ENCODE data around the gene SMPDL3B. TPM values are rescaled to one million over a fixed set of nuclear protein-coding genes. Genes with fewer than 3 reads are reported as not detected.

SMPDL3B gene, protein sequence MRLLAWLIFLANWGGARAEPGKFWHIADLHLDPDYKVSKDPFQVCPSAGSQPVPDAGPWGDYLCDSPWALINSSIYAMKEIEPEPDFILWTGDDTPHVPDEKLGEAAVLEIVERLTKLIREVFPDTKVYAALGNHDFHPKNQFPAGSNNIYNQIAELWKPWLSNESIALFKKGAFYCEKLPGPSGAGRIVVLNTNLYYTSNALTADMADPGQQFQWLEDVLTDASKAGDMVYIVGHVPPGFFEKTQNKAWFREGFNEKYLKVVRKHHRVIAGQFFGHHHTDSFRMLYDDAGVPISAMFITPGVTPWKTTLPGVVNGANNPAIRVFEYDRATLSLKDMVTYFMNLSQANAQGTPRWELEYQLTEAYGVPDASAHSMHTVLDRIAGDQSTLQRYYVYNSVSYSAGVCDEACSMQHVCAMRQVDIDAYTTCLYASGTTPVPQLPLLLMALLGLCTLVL
- 0.17 TPM in 1 of 2 replicates, not detected in the other for total RNA-seq

DNA sequence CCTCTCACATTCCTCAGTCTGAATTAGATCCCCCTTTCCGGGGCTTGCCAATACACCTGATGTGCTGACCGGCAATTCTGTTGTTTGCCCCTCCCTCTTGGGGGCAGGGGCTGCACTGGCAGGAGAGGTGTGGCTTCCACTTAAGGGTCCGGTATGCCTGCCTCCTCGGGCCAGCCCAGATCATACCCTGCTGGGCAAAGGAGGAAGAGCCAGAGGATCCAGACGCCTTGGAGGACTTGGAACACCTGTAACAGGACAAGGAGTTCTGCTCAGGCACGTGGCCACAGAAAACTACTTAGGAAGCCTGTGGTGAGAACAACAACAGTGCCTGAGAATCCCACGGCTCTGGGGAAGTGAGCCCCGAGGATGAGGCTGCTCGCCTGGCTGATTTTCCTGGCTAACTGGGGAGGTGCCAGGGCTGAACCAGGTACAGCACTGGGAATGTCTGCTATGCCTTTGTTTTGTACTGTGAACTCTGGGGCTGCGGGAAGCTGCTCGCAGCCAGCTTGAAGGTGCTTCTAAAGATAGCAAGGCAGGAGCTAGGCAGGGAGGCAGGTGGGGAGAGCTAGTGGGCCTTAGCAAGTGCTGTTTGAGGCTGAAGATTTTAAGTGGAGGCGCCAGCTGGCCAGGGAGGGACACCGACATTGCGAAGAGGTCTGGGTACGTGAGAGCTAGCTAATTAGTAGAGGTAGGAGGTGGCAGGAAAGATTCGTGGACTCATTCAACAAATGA is at the start of gene SMPDL3B:
Gene SMPDL3B (plus strand): TSS at position 183 of the 732 bp plus-strand sequence. CDS start 184 bp downstream, at position 367.

DNA sequence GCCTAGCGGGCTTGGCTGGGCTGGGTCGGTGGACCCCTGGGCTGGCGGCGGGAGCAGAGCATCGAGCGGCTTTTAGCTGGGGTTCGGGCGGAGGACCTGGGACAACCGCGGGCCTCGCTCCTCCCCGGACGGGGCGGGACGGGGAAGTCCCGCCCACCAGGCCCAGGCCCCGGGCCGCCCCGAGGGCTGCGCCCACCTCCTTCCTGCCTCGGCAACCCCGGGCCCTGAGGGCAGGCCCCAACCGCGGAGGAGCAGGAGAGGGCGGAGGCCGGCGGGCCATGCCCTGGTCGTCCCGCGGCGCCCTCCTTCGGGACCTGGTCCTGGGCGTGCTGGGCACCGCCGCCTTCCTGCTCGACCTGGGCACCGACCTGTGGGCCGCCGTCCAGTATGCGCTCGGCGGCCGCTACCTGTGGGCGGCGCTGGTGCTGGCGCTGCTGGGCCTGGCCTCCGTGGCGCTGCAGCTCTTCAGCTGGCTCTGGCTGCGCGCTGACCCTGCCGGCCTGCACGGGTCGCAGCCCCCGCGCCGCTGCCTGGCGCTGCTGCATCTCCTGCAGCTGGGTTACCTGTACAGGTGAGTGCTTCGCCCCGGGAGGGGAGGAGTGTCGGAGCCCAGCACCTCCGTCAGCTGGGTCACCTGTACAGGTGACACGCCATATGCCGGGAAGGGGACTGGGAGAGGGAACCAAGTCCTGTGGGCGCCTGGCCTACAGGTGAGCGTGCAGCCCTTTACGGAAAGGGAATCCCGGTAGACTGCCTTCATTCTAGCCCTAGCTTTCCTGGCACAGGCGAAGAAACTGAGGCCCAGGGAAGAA is 25.2 kb downstream of the SMPDL3B start, which contains the start of gene XKR8:
Gene XKR8 (plus strand): TSS at position 182 of the 812 bp plus-strand sequence. CDS start 97 bp downstream, at position 279.

Other genes with a start within 250 kb of the SMPDL3B start
- 15.1 and 18.0 TPM in 2 replicates for gene FAM76A, start 209.0 kb upstream of the SMPDL3B start, total RNA-seq
- 65.5 and 66.7 TPM in 2 replicates for gene STX12, start 161.8 kb upstream of the SMPDL3B start, total RNA-seq
- gene PPP1R8, start 104.2 kb upstream of the SMPDL3B start, total RNA-seq = 35.1 and 46.4 TPM in 2 replicates
- 5.2 and 15.4 TPM in 2 replicates for gene THEMIS2, start 62.5 kb upstream of the SMPDL3B start, total RNA-seq
- 23.7 and 27.6 TPM in 2 replicates for gene RPA2, start 20.4 kb upstream of the SMPDL3B start, total RNA-seq
- gene XKR8, start 25.0 kb downstream of the SMPDL3B start, total RNA-seq = 7.4 and 8.9 TPM in 2 replicates
- 12.4 and 14.3 TPM in 2 replicates for gene EYA3, start 153.6 kb downstream of the SMPDL3B start, total RNA-seq
- gene PTAFR, start 241.7 kb downstream of the SMPDL3B start, total RNA-seq = under 0.01 and 0.15 TPM in 2 replicates